Thyroid gland (tissue), 4 donors: ENCODE results near the gene CASP2. TPM values are rescaled to one million over a fixed set of nuclear protein-coding genes. Genes with fewer than 3 reads are reported as not detected.

ENCODE experiments used
- DNase-seq, 2 donors: peaks; one replicate each; pipeline ENCODE4 v3.0.0-alpha.2; 2019
- H3K27ac ChIP-seq, 3 donors: fragments of 200-600 bp; sonication (generic); 1 replicate in 2 of 3; 2 replicates in 1 of 3; pipeline ENCODE4 v1.5.1; 2016 to 2019; ENCODE audit warnings: mild to moderate bottlenecking in 1 of 3, moderate library complexity in 1 of 3
- H3K27me3 ChIP-seq: fragments of 200-600 bp; sonication (generic); one replicate; pipeline ENCODE4 v1.5.1; 2019
- H3K36me3 ChIP-seq, 2 donors: fragments of 200-600 bp; sonication (generic); one replicate each; pipeline ENCODE4 v1.5.1; 2016 to 2019
- H3K4me1 ChIP-seq, 2 donors: fragments of 200-600 bp; sonication (generic); one replicate each; pipeline ENCODE4 v1.5.1; 2017 to 2019
- H3K4me3 ChIP-seq, 3 donors: fragments of 200-600 bp; sonication (generic); replicated peaks in 1 of 3; 1 replicate in 2 of 3; 2 replicates in 1 of 3; pipeline ENCODE4 v1.5.1; 2016; ENCODE audit warnings: mild to moderate bottlenecking in 1 of 3
- H3K9me3 ChIP-seq: fragments of 200-600 bp; sonication (generic); one replicate; pipeline ENCODE4 v1.5.1; 2017
- POLR2A ChIP-seq, 2 donors: fragments of 450-650 bp; IDR thresholded peaks; one replicate each; pipeline ENCODE4 v1.6.1; 2017; ENCODE audit warnings: antibody characterized with exemption in 2 of 2, mild to moderate bottlenecking in 2 of 2, moderate library complexity in 1 of 2
- WGBS, 2 donors: methylation state at CpG; one replicate each; pipeline ENCODE4 v1.1.5; 2017; 5-methylcytosine and 5-hydroxymethylcytosine counted together
- intact Hi-C: fragments of 100-400 bp; cut with DNase I; formaldehyde crosslinking; loops from one replicate; pipeline ENCODE4 v1.15.1; 2023
- total RNA-seq, 4 donors: library from RNA; depleted of rRNA; stranded (reverse); fragments of >200 nt; gene quantifications; one replicate each; pipeline ENCODE4 v1.2.3, GENCODE V29; 2016
- TF ChIP-seq, protein P1 (sequence below), 6 experiments: fragments of 200-600 bp in 3 of 6; fragments of 450-650 bp in 3 of 6; sonication (generic) in 3 of 6; IDR thresholded peaks; one replicate each; pipeline ENCODE4 v1.5.1; 2016 to 2019; ENCODE audit warnings: antibody characterized with exemption in 6 of 6, mild to moderate bottlenecking in 2 of 6, inconsistent platforms in 1 of 6, moderate library complexity in 1 of 6

Gene CASP2
- total RNA-seq, 4 donors from 2014 or later: 13.0 to 21.7 (median 17.5) TPM

DNA sequence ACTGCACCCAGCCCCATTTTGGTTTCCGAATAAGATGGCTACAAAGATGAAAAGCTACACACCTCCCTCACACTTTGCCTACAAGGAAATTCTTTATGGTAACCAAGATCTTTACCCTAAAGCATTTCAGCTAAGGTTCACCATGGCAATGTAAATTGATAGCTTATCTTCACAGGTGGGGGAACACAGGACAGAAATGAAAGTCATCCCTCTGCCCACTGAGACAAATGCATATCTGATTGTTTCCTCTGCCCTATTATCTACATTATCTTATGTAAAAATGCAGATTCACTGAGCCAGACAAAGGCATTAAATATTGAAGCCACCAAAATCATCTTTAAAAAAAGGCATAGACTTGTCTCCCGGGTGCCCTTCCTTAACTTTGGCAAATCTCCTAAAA is 6.6 kb upstream of the CASP2 start:
- Histone ChIP-seq H3K4me3 (no peak overlapping the region), H3K9me3 (no peaks in the 10 kb centered on the region), H3K27ac (no peak overlapping the region), H3K4me1 (peaks cover 21 to 50% of the 10 kb centered on the region in 2 donors), H3K36me3 (no peaks in the 10 kb centered on the region), H3K27me3 (no peaks in the 10 kb centered on the region)
- intact Hi-C loops: loop anchor here (10.0 kb wide), 2 partner anchors 103 to 133 kb away; partner anchors contain the start of gene ZYX
- TF ChIP-seq POLR2A (IDR thresholded peaks at IDR 0.05): no peak
- TF ChIP-seq, protein P1, sequence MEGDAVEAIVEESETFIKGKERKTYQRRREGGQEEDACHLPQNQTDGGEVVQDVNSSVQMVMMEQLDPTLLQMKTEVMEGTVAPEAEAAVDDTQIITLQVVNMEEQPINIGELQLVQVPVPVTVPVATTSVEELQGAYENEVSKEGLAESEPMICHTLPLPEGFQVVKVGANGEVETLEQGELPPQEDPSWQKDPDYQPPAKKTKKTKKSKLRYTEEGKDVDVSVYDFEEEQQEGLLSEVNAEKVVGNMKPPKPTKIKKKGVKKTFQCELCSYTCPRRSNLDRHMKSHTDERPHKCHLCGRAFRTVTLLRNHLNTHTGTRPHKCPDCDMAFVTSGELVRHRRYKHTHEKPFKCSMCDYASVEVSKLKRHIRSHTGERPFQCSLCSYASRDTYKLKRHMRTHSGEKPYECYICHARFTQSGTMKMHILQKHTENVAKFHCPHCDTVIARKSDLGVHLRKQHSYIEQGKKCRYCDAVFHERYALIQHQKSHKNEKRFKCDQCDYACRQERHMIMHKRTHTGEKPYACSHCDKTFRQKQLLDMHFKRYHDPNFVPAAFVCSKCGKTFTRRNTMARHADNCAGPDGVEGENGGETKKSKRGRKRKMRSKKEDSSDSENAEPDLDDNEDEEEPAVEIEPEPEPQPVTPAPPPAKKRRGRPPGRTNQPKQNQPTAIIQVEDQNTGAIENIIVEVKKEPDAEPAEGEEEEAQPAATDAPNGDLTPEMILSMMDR (IDR thresholded peaks at IDR 0.05): no peak
- no peak for DNase-seq
- 96 to 97% methylated on average over 2 of the region's 2 CpGs for WGBS, 2 donors

DNA sequence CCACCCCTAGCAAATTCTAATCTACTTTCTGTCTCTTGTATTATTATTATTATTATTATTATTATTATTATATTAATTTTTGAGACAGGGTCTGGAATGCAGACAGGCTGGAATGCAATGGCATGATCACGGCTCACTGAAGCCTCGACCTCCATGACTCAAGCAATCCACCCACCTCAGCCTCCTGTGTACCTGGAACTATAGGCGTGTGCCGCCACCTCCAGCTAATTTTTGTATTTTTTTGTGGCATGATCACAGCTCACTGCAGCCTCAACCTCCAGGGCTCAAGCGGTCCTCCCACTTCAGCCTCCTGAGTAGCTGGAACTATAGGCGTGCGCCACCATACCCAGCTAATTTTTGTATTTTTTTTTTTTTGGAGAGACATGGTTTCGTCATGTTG is 6.0 kb upstream of the CASP2 start:
- intact Hi-C loops: loop anchor here (10.0 kb wide), 2 partner anchors 103 to 133 kb away; partner anchors contain the start of gene ZYX
- no peak overlapping the region for H3K4me3 ChIP-seq
- H3K4me1 ChIP-seq: peaks cover 21 to 50% of the 10 kb centered on the region in 2 donors

DNA sequence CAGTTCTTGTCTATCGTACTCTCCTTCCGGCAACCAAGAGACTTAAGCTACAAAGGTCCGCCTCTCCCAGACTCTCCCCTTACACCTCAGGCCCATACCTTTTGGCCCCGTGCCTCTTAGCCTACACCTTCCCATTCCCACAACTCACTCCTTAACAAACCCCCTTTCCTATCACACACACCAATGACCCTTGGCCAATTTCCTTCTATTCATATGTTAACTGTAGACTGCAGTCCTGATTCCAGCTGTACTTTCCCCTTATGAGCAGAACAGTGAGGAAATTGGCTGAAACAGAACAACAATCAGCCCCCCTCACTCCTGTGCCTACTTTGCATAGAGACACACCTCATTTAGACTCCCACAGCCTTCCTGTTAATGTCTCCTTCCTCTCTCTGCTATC is 4.8 kb upstream of the CASP2 start:
- Histone ChIP-seq H3K36me3 (no peaks in the 10 kb centered on the region), H3K27ac (peak overlapping the region in 1 of 3 donors; percentile 87), H3K4me3 (no peak overlapping the region), H3K27me3 (no peaks in the 10 kb centered on the region), H3K4me1 (peaks cover 21 to 56% of the 10 kb centered on the region in 2 donors), H3K9me3 (no peaks in the 10 kb centered on the region)
- no peak for TF ChIP-seq POLR2A (IDR thresholded peaks at IDR 0.05)
- TF ChIP-seq, protein P1 (IDR thresholded peaks at IDR 0.05): no peak
- intact Hi-C loops: loop anchor here (10.0 kb wide), 2 partner anchors 101 to 131 kb away; partner anchors contain the start of gene ZYX
- WGBS, 2 donors: 87 to 95% methylated on average over 4 of the region's 4 CpGs
- no peak for DNase-seq

More for the DNA sequence above, 6.0 kb upstream of the CASP2 start:
- H3K36me3 ChIP-seq: no peaks in the 10 kb centered on the region
- H3K27me3 ChIP-seq: no peaks in the 10 kb centered on the region
- no peak for DNase-seq
- H3K9me3 ChIP-seq: no peaks in the 10 kb centered on the region
- 98% methylated on average over 8 of the region's 8 CpGs for WGBS, 2 donors
- TF ChIP-seq, protein P1 (IDR thresholded peaks at IDR 0.05): no peak
- TF ChIP-seq POLR2A (IDR thresholded peaks at IDR 0.05): no peak
- no peak overlapping the region for H3K27ac ChIP-seq

DNA sequence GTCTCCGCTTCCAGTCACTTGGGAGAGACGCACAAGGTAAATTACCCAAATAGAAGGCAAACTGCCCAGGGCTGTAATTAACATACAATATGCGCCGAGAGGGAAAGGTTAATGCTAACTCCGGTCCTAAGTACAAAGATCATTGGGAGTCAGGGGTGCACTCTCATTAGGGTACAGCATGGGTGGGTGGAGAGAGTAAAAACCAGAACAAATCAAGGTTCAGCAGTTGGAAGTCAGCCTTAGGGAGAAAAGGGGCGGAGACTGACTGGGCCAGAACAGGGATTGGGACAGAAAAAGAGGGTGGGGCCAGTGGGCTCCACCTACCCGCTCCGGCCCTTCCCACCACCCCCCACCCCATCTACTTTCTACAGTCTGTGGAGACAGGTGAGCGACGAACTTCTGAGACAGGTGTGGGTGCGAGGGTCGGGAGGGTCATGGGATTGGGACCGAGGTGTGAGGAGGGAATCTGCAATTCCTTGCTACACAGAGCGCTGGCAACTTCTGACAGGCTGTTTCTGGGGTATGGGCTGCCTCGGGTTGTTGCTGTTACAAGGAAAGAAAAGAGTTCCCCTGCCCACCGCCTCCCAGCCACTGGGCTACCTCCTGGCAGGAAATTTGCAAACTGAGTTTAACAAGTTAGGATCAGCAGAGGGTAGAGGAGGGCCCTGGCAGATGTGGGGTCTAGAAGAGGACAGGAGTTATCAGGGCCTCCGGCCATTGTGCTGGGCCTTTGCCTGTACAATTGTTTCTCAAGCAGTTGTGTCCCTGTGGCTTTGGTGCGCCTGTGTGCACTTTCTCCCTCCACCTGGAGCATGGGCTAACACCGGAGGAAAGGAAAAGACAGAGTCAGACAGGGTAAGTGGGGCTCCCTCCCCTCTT is 3.3 kb upstream of the CASP2 start, which contains the start of gene TMEM139:
TMEM139 (plus strand) TSS at position 368 of the 879 bp plus-strand sequence. CDS start 1,000 bp downstream, outside the sequence.
- Histone ChIP-seq H3K4me1 (peaks cover 12 to 44% of the 10 kb centered on the region in 2 donors), H3K36me3 (no peaks in the 10 kb centered on the region), H3K27ac (peak within 1 kb of the TSS; percentile 49 to 87 (median 72)), H3K4me3 (no peak within 1 kb of the TSS), H3K9me3 (no peaks in the 10 kb centered on the region), H3K27me3 (no peaks in the 10 kb centered on the region)
- intact Hi-C loops: loop anchor here (10.0 kb wide), 2 partner anchors 100 to 130 kb away; partner anchors contain the start of gene ZYX
- whole genome bisulfite sequencing, 2 donors: 71 to 76% methylated on average over 19 of the region's 19 CpGs
- TF ChIP-seq, protein P1 (IDR thresholded peaks at IDR 0.05): no peak
- TF ChIP-seq POLR2A (IDR thresholded peaks at IDR 0.05): peak in 1 of 2 donors; percentile 52
- DNase-seq: peak; percentile 45 to 66

DNA sequence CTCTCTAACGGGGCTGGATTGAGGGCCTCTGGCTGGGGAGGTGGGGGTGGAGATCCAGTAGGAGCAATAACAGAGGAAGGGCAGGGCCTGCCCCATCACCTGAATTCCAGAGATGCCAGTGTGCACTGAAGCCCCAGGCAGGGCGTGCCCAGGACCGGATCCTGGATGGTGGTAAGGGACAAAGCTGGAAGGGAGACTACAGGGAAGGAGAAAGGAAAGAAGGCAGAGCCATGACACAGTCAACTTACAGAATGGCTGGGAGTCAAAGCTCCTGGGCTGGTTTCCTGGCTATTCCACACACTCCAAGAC is 2.7 kb upstream of the CASP2 start:
- H3K4me3 ChIP-seq: no peak overlapping the region
- peak overlapping the region; percentile 49 to 87 (median 72) for H3K27ac ChIP-seq
- no peaks in the 10 kb centered on the region for H3K9me3 ChIP-seq
- no peaks in the 10 kb centered on the region for H3K27me3 ChIP-seq
- peak; percentile 77 to 86 for DNase-seq
- intact Hi-C loops: loop anchor here (10.0 kb wide), 2 partner anchors 99 to 129 kb away; partner anchors contain the start of gene ZYX
- TF ChIP-seq, protein P1 (IDR thresholded peaks at IDR 0.05): no peak
- peak in 1 of 2 donors; percentile 47 for TF ChIP-seq POLR2A (IDR thresholded peaks at IDR 0.05)
- WGBS, 2 donors: 24 to 33% methylated on average over 3 of the region's 3 CpGs
- H3K36me3 ChIP-seq: no peaks in the 10 kb centered on the region
- peaks cover 10 to 42% of the 10 kb centered on the region in 2 donors for H3K4me1 ChIP-seq
